ENCODE results near the gene SPTB.

GRCh38 chr14:64915797-64916196 lies 36.1 kb upstream of the SPTB start:
- TF ChIP-seq EP300 (IDR thresholded peaks at IDR 0.05): no peak
- no peak for TF ChIP-seq CTCF (IDR thresholded peaks at IDR 0.05)
- TF ChIP-seq POLR2AphosphoS5 (IDR thresholded peaks at IDR 0.05): no peak
- TF ChIP-seq POLR2A (IDR thresholded peaks at IDR 0.05): no peak

Measured in sigmoid colon (tissue), 4 donors.